ENCODE data around the gene MAN2B2. TPM values are rescaled to one million over a fixed set of nuclear protein-coding genes. Genes with fewer than 3 reads are reported as not detected.

The MAN2B2 gene
- total RNA-seq, 1 donor from 2014 or later, result 6.9 TPM

Other genes starting within 250 kb of the MAN2B2 start
- 44.1 TPM for gene PPP2R2C, start 102.6 kb upstream of the MAN2B2 start, total RNA-seq
- 90.0 TPM for gene MRFAP1, start 65.5 kb downstream of the MAN2B2 start, total RNA-seq
- gene S100P, start 118.7 kb downstream of the MAN2B2 start, total RNA-seq, result 1.6 TPM
- 90.8 TPM for gene MRFAP1L1, start 134.7 kb downstream of the MAN2B2 start, total RNA-seq
- gene BLOC1S4, start 141.0 kb downstream of the MAN2B2 start, total RNA-seq, result 9.4 TPM
- gene KIAA0232, start 207.5 kb downstream of the MAN2B2 start, total RNA-seq, result 50.8 TPM

Measured in occipital lobe (tissue), 1 donor.